GM21423 (cell line): Measurements from ENCODE around the gene ALKBH4.
"Not testable (repeated sequence)": the region's sequence is repeated elsewhere in the genome, so short reads cannot be mapped to it uniquely, and the experiment has no call there.

Experiments
- ATAC-seq: cut with Tn5 transposase; IDR thresholded peaks from one replicate; pipeline ENCODE4 v1.9.1; 2021; ENCODE audit warnings: mild to moderate bottlenecking, moderate library complexity; ENCODE audit not compliant: unreplicated experiment

ALKBH4 gene

GRCh38 chr7:102478314-102479208, 13.9 kb upstream of the ALKBH4 start, which contains the start of gene POLR2J:
POLR2J (minus strand) TSS chr7:102478922; CDS start chr7:102478860, 62 bp downstream.
- peak; percentile 94 for ATAC-seq

GRCh38 chr7:102474736-102475435, 10.2 kb upstream of the ALKBH4 start:
- not testable (repeated sequence) for ATAC-seq

- not testable (repeated sequence) for ATAC-seq
These were observed 9.5 kb upstream of the ALKBH4 start for GRCh38 chr7:102474116-102474515.

- ATAC-seq: no peak
These were observed 8.8 kb upstream of the ALKBH4 start for GRCh38 chr7:102473271-102473991.

GRCh38 chr7:102472126-102473041, 7.7 kb upstream of the ALKBH4 start:
- ATAC-seq: no peak

- ATAC-seq: no peak
These were observed 7.1 kb upstream of the ALKBH4 start for GRCh38 chr7:102471791-102472125.

- no peak for ATAC-seq
These were observed 5.5 kb upstream of the ALKBH4 start for GRCh38 chr7:102469972-102470825.

- no peak for ATAC-seq
These were observed 4.8 kb upstream of the ALKBH4 start for GRCh38 chr7:102469351-102469971.

GRCh38 chr7:102468478-102469350, 4.1 kb upstream of the ALKBH4 start:
- no peak for ATAC-seq

GRCh38 chr7:102467581-102468477, 3.2 kb upstream of the ALKBH4 start:
- ATAC-seq: no peak

GRCh38 chr7:102466097-102466496, 1.4 kb upstream of the ALKBH4 start:
- ATAC-seq: no peak

GRCh38 chr7:102463841-102464576, 654 bp downstream of the ALKBH4 start:
- ATAC-seq: no peak

- no peak for ATAC-seq
These were observed 4.2 kb downstream of the ALKBH4 start for GRCh38 chr7:102460467-102460866.

GRCh38 chr7:102459221-102459844, 5.3 kb downstream of the ALKBH4 start:
- ATAC-seq: no peak

GRCh38 chr7:102457352-102457924, 7.2 kb downstream of the ALKBH4 start:
- no peak for ATAC-seq

GRCh38 chr7:102456327-102456726, 8.3 kb downstream of the ALKBH4 start:
- no peak for ATAC-seq
